Chondrocyte (in vitro differentiated cells): ENCODE results near the gene RGS10. TPM values are rescaled to one million over a fixed set of nuclear protein-coding genes. Genes with fewer than 3 reads are reported as not detected.

Source experiments
- DNase-seq: peaks from one replicate; pipeline ENCODE4 v3.0.0; 2021; ENCODE audit warnings: mixed read lengths, low spot score
- H3K27ac Mint-ChIP-seq: one replicate; pipeline ENCODE4 v1.8.0; 2021; ENCODE audit warnings: mild to moderate bottlenecking, moderate library complexity, mixed read lengths; ENCODE audit not compliant: unreplicated experiment
- H3K27me3 Mint-ChIP-seq: 2 replicates; pipeline ENCODE4 v1.8.0; 2021; ENCODE audit warnings: low read depth, mixed read lengths
- H3K36me3 Mint-ChIP-seq: 2 replicates; pipeline ENCODE4 v1.8.0; 2021; ENCODE audit warnings: low read depth, mixed read lengths
- H3K4me1 Mint-ChIP-seq: 2 replicates; pipeline ENCODE4 v1.8.0; 2021; ENCODE audit warnings: low read depth, mild to moderate bottlenecking, mixed read lengths
- H3K4me3 Mint-ChIP-seq: one replicate; pipeline ENCODE4 v1.8.0; 2021; ENCODE audit warnings: mild to moderate bottlenecking, moderate library complexity, mixed read lengths; ENCODE audit not compliant: unreplicated experiment
- H3K9me3 Mint-ChIP-seq: 2 replicates; pipeline ENCODE4 v1.8.0; 2021; ENCODE audit warnings: low read depth, mixed read lengths
- total RNA-seq: library from RNA; stranded (reverse); gene quantifications from 3 replicates; pipeline ENCODE4 v1.2.1, GENCODE V29; 2021
- TF ChIP-seq, protein P1 (sequence below): fragments of 200-600 bp; sonication (generic); IDR thresholded peaks from 2 replicates; pipeline ENCODE4 v1.5.0; 2021; ENCODE audit warnings: antibody characterized with exemption, mild to moderate bottlenecking, moderate library complexity

The RGS10 gene
- total RNA-seq, 1 donor from 2014 or later: 19.7 TPM

DNA sequence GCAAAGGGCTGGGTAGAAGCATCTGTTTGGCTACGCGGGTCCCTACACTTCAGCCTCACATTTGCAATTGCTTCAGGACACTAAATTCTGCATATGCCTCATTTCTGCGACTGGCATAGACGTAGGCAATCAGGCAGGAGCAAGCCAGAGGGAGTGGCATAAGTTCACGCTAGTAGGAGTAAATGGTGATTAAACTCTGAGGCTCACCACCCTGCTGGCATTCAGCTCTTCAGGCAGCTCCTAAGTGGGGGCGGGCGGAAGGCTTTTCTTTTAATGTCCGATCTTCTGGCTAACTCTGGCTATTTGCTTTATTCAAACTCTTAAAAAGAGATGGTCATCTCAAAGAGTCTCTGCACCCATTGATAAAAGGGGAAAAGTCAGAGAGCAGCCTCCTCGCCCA is 45.3 kb downstream of the RGS10 start:
- Mint-ChIP-seq H3K9me3 (no peaks in the 10 kb centered on the region), H3K27ac (no peak overlapping the region), H3K4me3 (no peak overlapping the region), H3K4me1 (peaks cover 8% of the 10 kb centered on the region), H3K27me3 (no peaks in the 10 kb centered on the region), H3K36me3 (peaks cover 2% of the 10 kb centered on the region)
- TF ChIP-seq, protein P1, sequence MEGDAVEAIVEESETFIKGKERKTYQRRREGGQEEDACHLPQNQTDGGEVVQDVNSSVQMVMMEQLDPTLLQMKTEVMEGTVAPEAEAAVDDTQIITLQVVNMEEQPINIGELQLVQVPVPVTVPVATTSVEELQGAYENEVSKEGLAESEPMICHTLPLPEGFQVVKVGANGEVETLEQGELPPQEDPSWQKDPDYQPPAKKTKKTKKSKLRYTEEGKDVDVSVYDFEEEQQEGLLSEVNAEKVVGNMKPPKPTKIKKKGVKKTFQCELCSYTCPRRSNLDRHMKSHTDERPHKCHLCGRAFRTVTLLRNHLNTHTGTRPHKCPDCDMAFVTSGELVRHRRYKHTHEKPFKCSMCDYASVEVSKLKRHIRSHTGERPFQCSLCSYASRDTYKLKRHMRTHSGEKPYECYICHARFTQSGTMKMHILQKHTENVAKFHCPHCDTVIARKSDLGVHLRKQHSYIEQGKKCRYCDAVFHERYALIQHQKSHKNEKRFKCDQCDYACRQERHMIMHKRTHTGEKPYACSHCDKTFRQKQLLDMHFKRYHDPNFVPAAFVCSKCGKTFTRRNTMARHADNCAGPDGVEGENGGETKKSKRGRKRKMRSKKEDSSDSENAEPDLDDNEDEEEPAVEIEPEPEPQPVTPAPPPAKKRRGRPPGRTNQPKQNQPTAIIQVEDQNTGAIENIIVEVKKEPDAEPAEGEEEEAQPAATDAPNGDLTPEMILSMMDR: no peak
- DNase-seq: no peak

DNA sequence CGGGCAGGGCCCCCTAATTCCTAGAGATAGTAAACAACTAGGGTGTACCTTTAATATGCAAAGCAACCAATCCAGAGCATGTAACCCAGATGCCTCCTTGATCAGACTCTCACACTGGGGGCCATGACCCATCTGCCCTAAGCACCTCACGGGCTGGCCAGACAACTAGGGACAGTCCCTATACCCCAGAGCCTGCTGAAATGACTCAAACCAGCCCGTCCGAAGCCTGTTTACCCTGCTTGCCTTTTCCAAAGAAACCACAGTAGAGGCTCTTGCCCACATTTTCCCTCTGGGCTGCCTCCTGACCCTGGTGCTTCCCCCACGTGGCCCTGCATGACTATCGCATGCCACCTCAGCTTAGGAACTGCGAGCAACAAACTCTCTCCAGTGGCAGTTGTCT is 46.2 kb downstream of the RGS10 start:
- TF ChIP-seq, protein P1: no peak
- Mint-ChIP-seq H3K27me3 (no peaks in the 10 kb centered on the region), H3K4me3 (no peak overlapping the region), H3K36me3 (peaks cover 2% of the 10 kb centered on the region), H3K9me3 (no peaks in the 10 kb centered on the region), H3K27ac (no peak overlapping the region), H3K4me1 (peaks cover 8% of the 10 kb centered on the region)
- no peak for DNase-seq

DNA sequence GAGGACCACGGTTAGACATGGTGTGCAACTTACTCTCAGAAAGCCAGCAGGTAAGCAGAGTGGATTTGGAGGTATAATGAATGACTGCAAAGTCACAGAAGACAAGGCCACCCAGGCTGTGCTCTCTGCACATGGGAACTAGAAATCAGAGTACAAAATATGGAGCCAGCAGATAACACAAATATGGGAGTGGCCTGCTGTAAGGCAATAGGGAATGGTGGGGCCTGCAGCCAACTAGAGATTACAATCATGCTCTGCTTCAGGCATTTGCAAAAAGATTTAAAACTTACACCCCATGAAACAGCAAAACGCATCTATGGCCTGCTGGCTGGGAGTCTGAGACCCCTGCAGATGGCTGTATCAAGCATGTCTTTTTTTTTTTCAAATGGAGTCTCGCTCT is 47.0 kb downstream of the RGS10 start:
- Mint-ChIP-seq H3K27ac (no peak overlapping the region), H3K36me3 (peaks cover 2% of the 10 kb centered on the region), H3K27me3 (no peaks in the 10 kb centered on the region), H3K9me3 (no peaks in the 10 kb centered on the region), H3K4me3 (no peak overlapping the region), H3K4me1 (peaks cover 8% of the 10 kb centered on the region)
- peak; percentile 10 for DNase-seq
- TF ChIP-seq, protein P1: no peak

DNA sequence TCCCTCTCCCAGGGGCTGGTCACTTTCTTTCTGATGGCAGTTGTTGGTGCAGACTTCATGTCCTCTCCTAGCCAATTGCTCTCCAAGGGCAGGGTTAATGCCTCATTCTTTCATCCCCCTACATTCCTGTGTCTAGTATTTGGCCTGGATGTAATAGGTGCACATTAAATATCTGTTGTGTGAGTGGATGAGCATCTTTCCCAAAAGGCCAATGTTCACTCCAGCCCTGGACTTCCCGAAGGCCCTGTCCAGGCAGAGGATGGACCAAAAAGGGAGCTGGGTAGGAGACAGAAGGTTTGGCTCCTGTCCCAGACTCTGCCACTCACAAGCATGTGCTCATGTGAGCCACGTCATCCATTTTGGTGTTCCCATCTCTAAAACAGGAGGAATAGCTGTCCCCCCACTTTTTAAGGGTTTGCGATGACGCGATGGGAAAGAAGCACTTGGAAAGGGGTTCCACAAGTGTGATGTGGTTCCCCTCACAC is 47.5 kb downstream of the RGS10 start:
- DNase-seq: no peak
- H3K4me3 Mint-ChIP-seq: no peak overlapping the region
- H3K4me1 Mint-ChIP-seq: peaks cover 8% of the 10 kb centered on the region
- H3K36me3 Mint-ChIP-seq: peaks cover 2% of the 10 kb centered on the region
- TF ChIP-seq, protein P1: no peak
- H3K27ac Mint-ChIP-seq: no peak overlapping the region
- no peaks in the 10 kb centered on the region for H3K9me3 Mint-ChIP-seq
- no peaks in the 10 kb centered on the region for H3K27me3 Mint-ChIP-seq

DNA sequence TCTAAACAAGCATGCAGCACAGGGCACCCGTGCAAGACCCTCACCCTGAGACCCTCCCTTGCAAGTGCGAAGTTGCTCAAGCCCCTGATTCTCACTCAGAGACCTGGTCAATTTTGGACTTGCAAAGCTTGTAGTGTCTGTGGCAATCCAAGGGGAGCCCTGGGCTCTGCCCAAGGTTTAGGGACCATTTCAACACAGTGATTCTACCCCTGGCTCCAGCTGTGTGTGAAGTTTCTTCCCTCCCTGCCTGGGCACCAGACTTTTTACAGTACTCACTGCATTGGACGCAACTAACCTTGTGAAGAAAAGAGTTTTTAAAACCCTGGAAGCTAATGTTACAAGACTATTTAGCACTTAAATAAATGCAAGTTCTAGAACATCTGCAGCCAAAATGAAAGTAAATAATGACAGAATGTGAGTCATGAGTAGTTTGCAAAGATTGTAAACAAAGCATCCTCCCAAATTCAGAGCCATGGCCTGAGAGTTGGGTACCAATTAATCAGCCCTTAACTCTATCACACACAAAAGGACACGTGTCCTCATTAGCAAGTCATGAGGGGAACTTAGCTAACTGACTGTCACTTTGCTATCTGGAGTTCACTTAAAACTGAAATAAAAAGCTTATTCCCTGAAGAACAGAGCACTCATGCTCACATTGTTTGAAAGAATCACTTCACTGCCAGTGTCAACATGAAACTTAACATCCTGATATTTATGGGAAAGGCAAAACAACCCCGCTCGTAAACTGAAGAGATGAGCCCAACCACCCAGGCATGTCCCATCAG is 48.1 kb downstream of the RGS10 start:
- Mint-ChIP-seq H3K27me3 (no peaks in the 10 kb centered on the region), H3K36me3 (peaks cover 2% of the 10 kb centered on the region), H3K27ac (no peak overlapping the region), H3K9me3 (no peaks in the 10 kb centered on the region), H3K4me3 (no peak overlapping the region), H3K4me1 (peaks cover 7% of the 10 kb centered on the region)
- no peak for DNase-seq
- TF ChIP-seq, protein P1: no peak
